Amniotic stem cell (primary cell): ENCODE data around the gene SRGAP3.

Source experiments
- DNase-seq: peaks from one replicate; lab custom pipeline; 2025; lab: John Stamatoyannopoulos, UW

SRGAP3 gene

DNA sequence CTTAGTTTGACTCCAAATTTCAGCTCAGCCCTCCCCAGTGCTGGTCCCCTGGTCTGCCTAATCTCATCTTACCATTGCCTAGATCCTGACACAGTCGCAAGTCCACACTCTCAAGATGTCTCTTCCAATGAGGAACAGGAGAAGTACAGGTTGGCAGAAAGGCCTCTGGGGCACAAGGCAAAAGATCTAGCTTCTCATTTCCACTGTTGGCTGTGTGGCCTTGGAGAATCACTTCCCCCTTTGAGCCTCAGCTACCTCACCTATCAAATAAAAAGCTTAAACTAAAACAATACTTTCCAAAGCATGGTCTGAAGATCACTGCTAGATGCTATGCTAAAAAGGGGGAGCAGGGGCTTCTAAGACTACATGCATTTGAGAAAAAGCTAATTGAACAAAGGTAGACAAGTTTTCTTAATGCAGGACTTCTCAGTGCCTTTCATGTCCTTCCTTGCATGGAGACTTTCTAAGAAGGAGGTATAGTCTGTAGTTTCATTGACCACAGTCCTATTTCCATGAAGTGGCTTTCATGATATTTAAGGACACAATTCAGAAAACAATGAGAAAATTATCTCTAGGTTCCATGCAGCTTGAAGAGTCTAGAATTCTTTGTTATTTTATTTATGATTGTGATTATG is 168.1 kb downstream of the SRGAP3 start:
- no peak for DNase-seq

DNA sequence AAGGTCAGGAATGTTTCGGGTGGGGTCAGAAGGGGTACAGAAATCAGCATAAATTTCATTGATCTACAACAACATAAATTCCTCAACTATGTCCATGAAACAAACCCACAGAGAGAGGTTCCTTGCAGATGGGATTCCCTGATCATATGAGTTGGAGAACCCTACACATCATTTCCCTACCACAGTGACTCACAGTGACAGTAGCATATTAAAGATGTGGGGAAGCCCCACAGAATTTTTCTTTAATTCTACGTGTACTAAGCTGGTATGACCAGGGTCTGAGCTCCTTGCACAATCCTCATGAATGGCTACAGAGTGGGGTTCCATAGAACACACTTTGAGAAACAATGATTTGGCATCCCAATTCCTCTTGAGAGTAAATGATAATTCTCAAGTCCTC is 169.3 kb downstream of the SRGAP3 start:
- no peak for DNase-seq

DNA sequence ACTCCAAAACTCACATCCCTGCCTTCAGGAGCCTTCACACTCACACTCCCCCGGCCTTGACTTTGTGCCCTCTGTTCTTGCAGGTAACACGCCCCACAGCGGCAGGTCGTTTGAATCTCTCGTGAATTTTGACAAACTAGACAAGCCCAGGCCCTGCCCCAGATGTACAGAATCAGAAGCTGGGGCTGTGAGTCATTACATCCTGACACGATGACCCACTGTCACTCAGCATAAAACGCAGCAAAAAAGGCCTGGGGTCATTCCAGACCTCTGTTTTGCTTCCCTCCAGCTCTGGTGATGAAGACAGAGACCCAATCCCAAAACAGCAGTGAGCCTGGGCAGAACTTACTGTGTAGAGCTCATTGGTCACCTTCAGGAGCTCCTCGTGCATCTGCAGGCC is 169.8 kb downstream of the SRGAP3 start:
- no peak for DNase-seq

DNA sequence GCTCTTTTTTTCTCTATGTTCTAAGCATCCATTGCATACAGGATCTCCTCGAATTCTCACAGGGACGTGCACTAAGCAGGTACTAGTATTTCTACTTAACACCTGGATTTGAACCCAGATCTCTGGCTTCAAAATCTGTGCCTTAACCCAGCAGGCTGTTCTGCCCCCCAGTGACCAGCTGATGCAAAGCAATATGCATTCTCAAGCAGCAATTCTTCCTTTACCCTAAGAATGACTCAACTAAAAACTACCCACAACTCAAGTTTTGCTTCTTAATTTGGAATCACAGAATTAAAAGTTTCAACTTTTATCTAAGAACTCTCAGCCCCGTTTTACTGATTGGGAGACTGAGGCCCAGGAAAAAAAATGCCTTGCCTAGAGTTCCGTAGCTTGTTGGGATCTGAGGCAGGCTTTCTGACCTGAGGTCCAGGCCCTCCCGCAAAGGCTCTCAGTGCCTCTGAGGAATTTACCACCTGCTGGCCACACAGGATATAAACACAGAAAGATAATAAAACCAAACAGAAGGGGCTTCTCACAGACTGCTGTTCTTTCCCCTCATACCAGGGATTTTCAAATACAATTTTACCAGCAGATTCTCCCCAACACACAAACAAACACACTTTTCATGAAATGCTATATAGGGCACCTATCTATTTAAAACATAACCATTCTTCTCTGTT is 170.7 kb downstream of the SRGAP3 start:
- no peak for DNase-seq

DNA sequence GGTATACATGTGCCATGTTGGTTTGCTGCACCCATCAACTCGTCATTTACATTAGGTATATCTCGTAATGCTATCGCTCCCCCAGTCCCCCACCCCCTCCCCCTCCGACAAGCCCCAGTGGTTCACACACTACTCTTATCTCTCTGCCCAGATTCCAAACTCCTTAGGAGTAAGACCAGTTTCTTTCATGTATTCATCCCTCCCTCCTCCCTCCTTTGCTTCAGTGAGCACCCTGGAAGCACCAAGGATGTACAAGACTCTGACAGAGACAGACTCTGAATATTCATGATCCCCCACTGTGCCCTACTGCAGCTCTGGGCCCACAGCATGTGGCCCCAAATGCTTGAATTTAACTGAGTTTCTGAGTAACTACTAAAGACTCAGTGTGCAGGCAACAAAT is 172.4 kb downstream of the SRGAP3 start:
- no peak for DNase-seq

DNA sequence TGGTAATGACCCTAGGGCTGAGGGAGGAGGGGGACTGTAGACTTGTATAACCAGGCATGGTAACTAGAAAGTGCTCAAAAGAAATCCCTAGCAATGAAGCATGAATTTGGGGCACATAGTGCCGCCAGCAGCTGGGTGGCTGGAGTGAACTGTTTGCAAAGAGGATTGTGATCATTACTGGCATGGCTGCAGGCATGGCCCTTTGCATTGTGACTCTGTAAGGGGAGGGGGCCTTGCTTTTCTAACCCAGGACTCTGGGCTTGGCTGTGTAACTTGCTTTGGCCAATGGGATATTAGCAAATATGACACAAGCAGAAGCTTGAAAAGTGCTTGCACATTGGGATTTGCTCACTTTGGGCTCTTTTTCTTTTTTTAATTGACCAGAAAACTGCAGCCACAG is 173.7 kb downstream of the SRGAP3 start:
- DNase-seq = no peak

DNA sequence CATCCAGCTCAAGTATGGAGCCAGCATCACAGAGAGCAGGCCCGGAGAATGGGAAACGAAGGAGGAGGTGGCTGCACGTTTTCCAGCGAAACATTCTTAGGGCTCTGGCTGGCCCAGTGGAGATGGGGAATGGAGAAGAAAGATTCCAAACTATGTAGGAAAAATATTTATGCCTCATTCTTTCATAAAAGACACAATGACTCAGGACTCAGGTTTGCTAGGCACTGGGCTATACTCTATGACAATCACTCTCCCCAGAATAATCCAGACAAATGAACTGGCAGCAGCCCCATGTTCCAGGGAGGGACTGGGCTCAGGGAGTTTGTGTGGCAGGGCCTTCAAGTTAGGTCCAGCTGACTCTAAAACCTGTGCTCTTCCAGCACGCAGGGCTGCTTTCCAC is 175.4 kb downstream of the SRGAP3 start:
- DNase-seq = no peak

DNA sequence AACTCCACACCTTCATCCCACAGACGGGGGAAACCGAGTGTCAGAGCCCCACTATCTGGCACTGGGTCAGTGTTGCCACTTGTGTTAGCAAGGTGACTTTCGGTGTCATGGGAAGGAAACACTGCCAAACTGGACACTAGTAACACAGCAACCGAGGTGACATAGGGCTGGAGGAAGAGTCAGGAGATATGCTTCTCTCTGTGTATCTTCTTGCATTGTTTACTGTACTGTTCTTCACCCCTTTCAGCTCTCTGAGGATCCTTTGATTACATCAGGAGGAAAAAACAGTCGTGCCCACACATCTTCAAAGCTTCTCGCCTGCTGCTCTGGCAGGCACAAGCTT is 176.8 kb downstream of the SRGAP3 start:
- no peak for DNase-seq

DNA sequence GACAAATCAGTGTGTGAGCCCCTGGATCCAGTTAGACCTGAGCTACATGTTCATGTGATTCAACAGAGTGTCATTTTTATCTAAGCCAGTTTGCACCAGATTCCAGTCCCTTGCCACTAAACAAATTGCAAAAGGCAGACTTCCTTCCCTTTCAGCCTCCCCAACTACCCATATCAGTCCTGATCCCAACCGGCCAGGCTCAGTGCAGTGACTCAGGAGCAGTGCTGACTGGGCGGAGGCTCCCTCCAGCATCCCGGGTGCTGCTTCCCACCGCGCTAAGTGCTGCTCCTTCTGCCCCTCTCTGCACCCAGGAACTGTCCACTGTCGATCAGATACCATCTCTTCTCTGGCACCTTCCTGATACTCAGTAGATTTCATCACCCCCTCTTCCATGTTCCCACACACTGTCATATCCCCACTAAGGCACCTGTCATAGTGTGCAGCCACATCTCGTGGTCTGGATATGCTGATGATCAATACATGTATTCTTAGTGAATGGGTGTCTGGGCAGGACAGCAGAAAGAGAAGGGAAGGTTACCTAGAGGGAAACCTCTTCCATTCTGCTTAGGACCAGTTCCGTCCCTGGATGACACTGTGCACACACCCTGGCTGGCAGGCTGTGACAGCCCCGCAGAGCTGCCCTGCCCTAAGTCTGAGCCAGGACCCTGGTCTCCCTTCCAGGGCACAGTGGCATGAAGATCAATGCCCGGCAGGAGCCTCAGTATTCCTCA is 177.3 kb downstream of the SRGAP3 start:
- no peak for DNase-seq

DNA sequence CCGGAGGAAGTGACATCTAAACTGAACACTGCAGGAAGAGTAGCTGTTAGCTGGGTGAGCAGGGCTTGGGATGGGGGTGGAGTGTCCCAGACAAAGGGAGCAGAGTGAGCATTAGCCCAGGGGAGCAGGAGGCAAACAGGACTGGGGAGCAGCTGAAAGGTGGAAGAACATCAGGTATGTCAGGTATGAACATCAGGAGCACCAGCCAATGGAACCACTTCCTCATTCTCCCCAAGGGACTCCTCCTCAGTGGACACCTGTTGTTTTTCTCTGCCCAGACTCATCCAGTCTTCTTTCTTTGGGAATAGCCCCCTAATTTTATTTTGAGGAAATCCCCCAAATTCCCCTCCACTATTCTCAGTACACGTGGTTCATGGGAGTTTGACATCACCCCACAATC is 178.5 kb downstream of the SRGAP3 start:
- no peak for DNase-seq

DNA sequence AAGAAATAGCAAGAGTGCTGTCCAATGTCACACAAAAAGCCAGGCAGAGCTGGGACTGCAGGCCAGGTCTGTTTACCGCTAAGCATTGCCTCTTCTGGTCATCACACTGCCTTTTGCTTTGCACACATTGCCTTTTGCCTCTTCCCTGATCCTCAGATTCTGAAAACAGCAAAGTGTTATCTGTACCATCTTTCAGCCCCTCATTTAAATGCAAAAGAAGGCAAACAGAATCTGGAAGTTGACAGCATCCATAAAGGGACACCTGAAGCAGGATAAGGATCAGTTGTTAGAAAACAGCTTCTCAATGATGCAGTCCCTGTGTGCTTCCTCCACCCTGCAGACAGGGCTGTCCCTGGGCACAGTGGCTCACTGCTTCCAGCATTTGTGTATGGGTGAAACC is 179.5 kb downstream of the SRGAP3 start:
- DNase-seq = no peak

DNA sequence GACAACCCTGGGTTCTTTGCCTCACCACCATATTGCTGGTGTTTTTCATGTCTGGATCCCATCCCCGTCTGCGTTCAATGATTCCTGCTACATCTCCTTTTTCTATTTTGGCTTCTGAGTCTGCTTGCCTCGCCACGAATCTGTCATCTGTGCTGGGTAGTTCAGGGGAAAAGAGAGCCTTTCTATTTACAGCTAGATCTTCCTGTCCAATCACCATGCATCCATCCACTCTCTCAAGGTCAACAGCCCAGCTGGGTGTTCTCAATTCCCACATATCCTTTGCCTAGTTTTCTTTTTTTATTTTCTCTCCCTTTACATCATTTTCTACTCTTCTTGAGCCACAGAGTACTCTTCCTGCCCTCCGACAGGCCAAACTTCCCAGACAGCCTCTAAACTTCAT is 181.4 kb downstream of the SRGAP3 start:
- DNase-seq = no peak

DNA sequence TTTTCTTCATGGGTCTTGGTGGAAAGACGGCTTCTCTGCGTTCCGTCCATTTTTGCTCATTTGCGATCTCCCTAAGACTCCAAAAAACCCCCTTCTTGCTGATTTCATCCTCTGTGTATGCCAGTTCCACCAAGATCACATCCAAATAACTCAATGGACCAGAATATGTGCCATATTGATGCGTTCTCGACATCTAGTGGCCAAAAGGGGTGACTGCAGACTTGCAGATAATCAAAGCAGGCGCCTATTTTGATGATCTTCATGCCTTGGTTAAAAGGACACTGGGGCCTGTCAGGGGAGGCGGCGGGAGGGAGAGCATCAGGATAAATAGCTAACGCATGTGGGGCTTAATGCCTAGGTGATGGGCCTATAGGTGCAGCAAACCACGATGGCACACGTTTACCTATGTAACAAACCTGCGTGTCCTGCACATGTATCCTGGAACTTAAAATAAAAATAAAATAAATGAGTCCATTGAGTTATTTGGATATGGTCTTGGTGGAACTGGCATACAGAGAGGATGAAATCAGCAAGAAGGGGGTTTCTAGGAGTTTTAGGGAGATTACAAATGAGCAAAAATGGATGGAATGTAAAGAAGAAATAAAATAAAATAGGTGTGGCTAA is 182.0 kb downstream of the SRGAP3 start:
- DNase-seq = peak; percentile 13

DNA sequence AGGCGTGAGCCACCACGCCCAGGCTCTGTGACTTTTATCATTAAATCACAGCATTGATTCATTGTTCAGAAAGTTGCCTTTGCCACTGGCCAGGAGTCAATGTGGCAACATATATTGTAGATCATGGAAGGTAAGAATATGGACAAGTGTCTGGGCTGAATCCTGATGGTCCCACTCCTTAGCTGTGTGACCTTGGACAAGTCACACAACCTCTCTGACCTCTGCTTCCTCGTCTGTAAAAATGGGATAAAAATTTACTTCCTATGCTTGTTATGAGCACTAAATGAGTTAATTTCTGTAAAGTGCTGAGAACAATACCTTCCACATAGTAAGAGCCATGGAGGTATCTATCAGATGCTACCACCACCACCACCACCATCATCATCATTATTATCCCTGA is 182.7 kb downstream of the SRGAP3 start:
- no peak for DNase-seq

DNA sequence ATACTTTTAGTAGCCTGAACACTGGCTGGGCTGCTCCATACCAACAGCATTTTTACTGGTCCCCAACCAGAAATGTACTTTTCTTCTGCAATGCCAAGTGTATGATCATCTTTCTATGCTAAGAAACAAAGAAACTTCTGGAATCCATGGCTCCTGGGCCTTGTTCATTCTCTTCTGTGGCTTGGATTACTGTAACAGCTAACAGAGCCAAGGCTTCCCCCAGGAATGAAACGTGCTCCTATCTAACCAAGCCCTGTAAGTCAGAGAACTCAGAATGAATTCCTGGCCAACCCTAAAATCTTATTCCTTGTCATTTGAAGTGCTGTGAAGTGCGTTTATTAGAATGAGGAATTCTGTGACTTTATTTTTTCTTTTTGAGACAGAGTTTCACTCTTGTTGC is 183.3 kb downstream of the SRGAP3 start:
- DNase-seq = no peak

DNA sequence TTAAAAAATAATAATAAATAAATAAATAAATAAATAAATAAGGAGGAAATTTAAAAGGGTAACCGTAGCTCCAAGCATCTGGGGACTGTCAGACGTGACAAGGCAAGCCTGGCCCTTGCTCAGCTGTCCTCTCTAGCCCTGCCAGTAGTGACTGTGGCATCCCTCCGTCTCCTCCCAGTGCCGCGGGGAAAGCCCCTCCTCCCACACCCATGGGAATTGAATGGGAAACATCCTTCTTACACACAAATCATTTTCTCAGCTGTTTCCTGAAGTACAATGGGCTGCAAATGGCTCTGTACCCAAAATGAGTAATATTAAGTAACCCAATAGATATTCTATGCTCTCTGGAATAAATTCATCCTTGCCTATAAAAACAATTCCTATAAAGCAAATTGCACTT is 184.6 kb downstream of the SRGAP3 start:
- no peak for DNase-seq

DNA sequence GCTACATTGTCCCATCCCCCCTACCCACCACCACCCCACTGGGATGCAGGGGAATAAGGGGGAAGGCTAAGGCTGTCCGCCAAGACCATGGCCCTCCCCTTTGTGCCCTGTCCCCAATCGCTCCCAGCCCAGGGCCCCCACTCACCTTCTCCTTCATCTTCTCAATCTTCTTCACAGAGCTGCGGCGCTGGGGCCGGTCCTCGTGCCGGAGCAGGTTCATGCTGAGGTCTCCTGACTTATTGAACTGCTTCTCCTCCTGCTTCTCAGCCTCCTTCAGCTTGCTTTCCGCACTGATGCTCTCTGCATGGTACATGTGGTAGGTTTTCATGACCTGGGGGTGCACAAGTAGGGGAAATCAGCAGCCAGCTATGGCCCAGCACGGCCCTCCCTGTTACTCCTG is 185.2 kb downstream of the SRGAP3 start:
- no peak for DNase-seq

DNA sequence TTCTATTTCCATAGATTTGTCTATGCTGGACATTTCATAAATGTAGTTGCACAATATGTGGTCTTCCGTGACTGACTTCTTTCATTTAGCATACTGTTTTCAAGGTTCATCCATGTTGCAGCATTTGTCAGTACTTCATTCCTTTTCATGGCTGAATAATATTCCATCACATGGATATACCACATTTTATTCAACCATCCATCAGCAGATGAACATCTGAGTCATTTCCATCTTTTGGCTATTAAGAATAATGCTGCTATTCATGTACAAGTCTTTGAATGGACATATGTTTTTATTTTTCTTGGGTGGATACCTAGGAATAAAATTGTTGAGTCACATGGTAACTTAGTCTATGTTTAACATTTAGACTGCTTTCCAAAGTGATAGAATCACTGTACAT is 186.9 kb downstream of the SRGAP3 start:
- no peak for DNase-seq

DNA sequence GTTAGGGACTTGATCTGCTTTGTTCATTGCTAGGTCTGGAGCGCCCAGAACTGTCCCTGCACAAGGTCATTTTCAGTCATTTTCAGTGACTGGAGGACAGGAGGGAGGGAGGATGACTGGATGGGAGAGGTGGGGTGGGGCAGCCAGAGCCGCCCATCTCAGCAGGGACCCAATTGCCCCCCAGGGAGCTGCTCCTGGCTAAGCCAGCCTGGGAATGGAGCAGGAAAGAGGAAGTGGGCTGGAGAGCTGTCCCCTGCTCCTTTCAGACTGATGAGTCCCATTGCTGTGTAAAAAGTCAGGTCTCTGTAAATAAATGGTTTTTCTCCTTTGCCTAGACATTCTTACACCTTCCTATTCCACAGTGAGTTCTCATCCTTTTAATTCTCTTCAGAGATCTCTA is 187.8 kb downstream of the SRGAP3 start:
- DNase-seq = no peak

DNA sequence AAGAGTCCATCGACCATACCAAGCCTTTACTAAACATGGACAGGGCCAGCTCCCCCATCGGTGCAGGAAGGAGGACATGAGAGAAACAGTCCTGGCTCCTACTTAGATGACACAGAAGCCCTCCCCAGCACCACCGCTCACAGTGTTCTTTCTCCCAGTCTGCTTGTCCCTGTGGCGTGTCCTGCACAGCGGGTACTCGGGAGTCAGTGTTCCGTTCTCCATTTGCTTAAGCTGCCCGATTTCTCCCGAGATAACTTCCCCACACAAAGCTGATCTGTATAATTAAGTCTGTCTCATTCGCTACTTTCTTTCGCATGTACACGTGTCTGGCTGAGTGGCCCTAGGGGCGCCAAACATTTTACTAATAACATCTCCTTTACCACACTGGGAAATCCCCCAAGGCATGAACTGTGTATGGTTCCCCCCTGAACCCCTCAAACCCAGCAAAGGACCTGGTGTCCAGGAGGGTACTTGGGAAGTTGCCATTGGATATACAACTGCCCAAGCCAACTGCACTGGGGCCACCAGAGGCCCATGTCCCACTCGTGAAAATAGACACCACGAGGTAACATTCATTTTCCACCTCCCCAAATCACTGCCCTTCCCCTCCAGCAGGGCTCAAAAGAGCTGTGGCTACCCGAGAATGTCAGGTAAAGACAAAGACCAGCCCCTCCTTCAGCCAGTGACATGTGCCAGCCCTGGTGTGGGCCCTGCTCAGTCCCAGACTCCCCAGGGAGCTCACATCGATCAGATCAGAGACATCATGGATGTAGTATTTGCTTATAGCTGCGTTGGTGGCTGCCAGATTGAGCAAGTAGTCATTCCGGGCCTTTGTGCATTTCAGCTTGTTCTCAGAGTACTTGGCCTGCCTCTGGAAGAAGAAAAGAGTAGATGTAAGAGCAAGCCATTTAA is 189.7 kb downstream of the SRGAP3 start:
- no peak for DNase-seq

DNA sequence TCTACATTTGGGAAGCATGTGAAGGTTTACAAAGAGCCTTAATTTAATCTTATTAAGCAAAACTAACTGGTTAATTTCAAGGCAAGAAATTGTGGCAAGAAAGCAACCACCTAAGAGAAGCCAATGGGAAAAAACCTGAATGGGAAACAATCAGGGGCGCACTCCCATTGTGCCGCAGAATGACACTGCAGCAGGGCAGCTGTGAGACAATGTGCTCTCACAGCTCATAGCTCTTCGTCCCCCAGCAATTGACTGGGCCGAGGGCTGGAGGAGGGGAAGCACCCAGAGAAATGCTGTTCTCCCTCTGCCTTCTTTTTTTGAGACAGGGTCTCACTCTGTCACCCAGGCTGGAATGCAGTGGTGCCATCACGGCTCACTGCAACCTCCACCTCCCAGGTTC is 192.9 kb downstream of the SRGAP3 start:
- no peak for DNase-seq
